Astrocyte of the hippocampus (primary cell): ENCODE measurements around the gene RAB26.
"Not testable (repeated sequence)": the region's sequence is repeated elsewhere in the genome, so short reads cannot be mapped to it uniquely, and the experiment has no call there.

ENCODE experiments used
- DNase-seq: peaks from one replicate; pipeline ENCODE4 v3.0.0; 2011; ENCODE audit warnings: low read depth, low spot score

Gene RAB26

GRCh38 chr16:2147981-2148671 lies at the start of gene RAB26:
RAB26 (plus strand) TSS chr16:2148625; CDS start chr16:2148784, 159 bp downstream.
- DNase-seq, result peak; percentile 82

- DNase-seq, result not testable (repeated sequence)
These were observed 46.8 kb upstream of the RAB26 start for GRCh38 chr16:2101581-2101980.

GRCh38 chr16:2102471-2102870 lies 46.0 kb upstream of the RAB26 start:
- no peak for DNase-seq

- DNase-seq, result not testable (repeated sequence)
These were observed 44.0 kb upstream of the RAB26 start for GRCh38 chr16:2104464-2104863.

- DNase-seq, result not testable (repeated sequence)
These were observed 43.1 kb upstream of the RAB26 start for GRCh38 chr16:2105291-2105690.

GRCh38 chr16:2105769-2106168 lies 42.7 kb upstream of the RAB26 start:
- not testable (repeated sequence) for DNase-seq

GRCh38 chr16:2106211-2106610 lies 42.2 kb upstream of the RAB26 start:
- DNase-seq, result not testable (repeated sequence)

GRCh38 chr16:2107121-2107790 lies 41.2 kb upstream of the RAB26 start:
- not testable (repeated sequence) for DNase-seq

- DNase-seq, result not testable (repeated sequence)
These were observed 40.7 kb upstream of the RAB26 start for GRCh38 chr16:2107791-2108125.

GRCh38 chr16:2108446-2109270 lies 39.8 kb upstream of the RAB26 start:
- DNase-seq, result not testable (repeated sequence)

GRCh38 chr16:2109271-2109580 lies 39.2 kb upstream of the RAB26 start:
- not testable (repeated sequence) for DNase-seq

- not testable (repeated sequence) for DNase-seq
These were observed 38.6 kb upstream of the RAB26 start for GRCh38 chr16:2109872-2110271.

GRCh38 chr16:2110332-2111008 lies 38.0 kb upstream of the RAB26 start:
- not testable (repeated sequence) for DNase-seq

GRCh38 chr16:2111009-2111353 lies 37.4 kb upstream of the RAB26 start:
- not testable (repeated sequence) for DNase-seq

- DNase-seq, result not testable (repeated sequence)
These were observed 36.8 kb upstream of the RAB26 start for GRCh38 chr16:2111412-2112335.

- DNase-seq, result not testable (repeated sequence)
These were observed 35.8 kb upstream of the RAB26 start for GRCh38 chr16:2112539-2113106.

- not testable (repeated sequence) for DNase-seq
These were observed 34.2 kb upstream of the RAB26 start for GRCh38 chr16:2114225-2114624.

GRCh38 chr16:2114885-2115590 lies 33.4 kb upstream of the RAB26 start:
- not testable (repeated sequence) for DNase-seq

- no peak for DNase-seq
These were observed 32.8 kb upstream of the RAB26 start for GRCh38 chr16:2115591-2115973.

- DNase-seq, result not testable (repeated sequence)
These were observed 32.0 kb upstream of the RAB26 start for GRCh38 chr16:2116428-2116827.
